Spleen (tissue), 7 donors: ENCODE results near the gene ADGRL3.

ENCODE experiments used
- POLR2A ChIP-seq, 3 donors: fragments of 450-650 bp; IDR thresholded peaks; one replicate each; pipeline ENCODE4 v1.5.1; 2017; ENCODE audit warnings: antibody characterized with exemption in 3 of 3, mild to moderate bottlenecking in 1 of 3
- POLR2AphosphoS5 ChIP-seq, 3 donors: sonication (generic); formaldehyde crosslinking; IDR thresholded peaks; one replicate each; pipeline ENCODE4 v1.5.1; 2017; ENCODE audit warnings: antibody characterized with exemption in 3 of 3
- TF ChIP-seq, protein P1 (sequence below), 11 experiments: fragments of 200-600 bp in 7 of 11; fragments of 450-650 bp in 4 of 11; sonication (generic) in 4 of 11; IDR thresholded peaks in 8 of 11; conservative IDR thresholded peaks in 3 of 11; 1 replicate in 7 of 11; 2 replicates in 4 of 11; pipeline versions ENCODE4 v1.4.0 to v1.8.0; 2016 to 2021; ENCODE audit warnings: antibody characterized with exemption in 11 of 11, inconsistent platforms in 4 of 11, mild to moderate bottlenecking in 1 of 11
- donor health status: DM: no; HTN: no; CAD: no; lungs with moderate emphysema.
- donor health status: DM: no; HTN: no; CAD: no.
- donor health status: DM: no; HTN: no; CAD: no.

DNA sequence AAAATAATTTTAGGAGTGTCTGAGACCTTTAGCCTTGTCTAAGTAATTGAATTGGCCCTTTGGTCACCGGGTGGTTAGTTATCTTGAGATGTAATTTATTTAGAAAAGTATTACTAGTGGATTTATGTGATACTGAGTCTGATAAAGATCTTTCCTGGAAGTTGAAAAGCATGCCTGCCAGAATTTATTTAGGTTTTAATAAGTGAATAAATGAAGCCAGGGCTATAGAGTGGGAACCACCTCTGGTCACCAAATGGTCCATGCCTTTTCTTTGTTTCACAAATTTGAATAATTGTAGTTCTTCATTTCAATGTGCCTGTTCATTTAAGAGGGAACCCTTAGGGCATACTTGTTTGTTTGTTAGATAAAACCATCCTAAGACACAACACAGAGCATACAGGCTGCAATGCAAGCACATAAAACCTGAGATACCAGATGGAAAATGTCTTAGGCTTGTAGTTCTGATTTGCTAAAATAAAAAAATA lies 627.8 kb downstream of the ADGRL3 start:
- TF ChIP-seq, protein P1, sequence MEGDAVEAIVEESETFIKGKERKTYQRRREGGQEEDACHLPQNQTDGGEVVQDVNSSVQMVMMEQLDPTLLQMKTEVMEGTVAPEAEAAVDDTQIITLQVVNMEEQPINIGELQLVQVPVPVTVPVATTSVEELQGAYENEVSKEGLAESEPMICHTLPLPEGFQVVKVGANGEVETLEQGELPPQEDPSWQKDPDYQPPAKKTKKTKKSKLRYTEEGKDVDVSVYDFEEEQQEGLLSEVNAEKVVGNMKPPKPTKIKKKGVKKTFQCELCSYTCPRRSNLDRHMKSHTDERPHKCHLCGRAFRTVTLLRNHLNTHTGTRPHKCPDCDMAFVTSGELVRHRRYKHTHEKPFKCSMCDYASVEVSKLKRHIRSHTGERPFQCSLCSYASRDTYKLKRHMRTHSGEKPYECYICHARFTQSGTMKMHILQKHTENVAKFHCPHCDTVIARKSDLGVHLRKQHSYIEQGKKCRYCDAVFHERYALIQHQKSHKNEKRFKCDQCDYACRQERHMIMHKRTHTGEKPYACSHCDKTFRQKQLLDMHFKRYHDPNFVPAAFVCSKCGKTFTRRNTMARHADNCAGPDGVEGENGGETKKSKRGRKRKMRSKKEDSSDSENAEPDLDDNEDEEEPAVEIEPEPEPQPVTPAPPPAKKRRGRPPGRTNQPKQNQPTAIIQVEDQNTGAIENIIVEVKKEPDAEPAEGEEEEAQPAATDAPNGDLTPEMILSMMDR (IDR thresholded peaks at IDR 0.05 in 8 of 11, conservative IDR thresholded peaks at IDR 0.05 in 3 of 11), result no peak
- TF ChIP-seq POLR2A (IDR thresholded peaks at IDR 0.05), result no peak
- no peak for TF ChIP-seq POLR2AphosphoS5 (IDR thresholded peaks at IDR 0.05)
